Trophoblast cell (in vitro differentiated cells and primary cell): Measurements from ENCODE around the gene RGS7.

Experiments
- DNase-seq, 2 donors: peaks; one replicate each; pipeline ENCODE4 v3.0.0-alpha.2; 2016
- H2AFZ ChIP-seq: 2 replicates; pipeline ENCODE4 v1.6.1; 2013; ENCODE audit warnings: low read length, moderate library complexity, mild to moderate bottlenecking; ENCODE audit not compliant: insufficient read depth, poor library complexity
- H2AK5ac ChIP-seq: 2 replicates; pipeline ENCODE4 v1.6.1; 2013; ENCODE audit warnings: mild to moderate bottlenecking, low read length
- H2BK120ac ChIP-seq: 2 replicates; pipeline ENCODE4 v1.6.1; 2013; ENCODE audit warnings: low read length, mild to moderate bottlenecking, moderate library complexity; ENCODE audit not compliant: insufficient read depth, poor library complexity
- H2BK12ac ChIP-seq: 2 replicates; pipeline ENCODE4 v1.6.1; 2013; ENCODE audit warnings: mild to moderate bottlenecking, low read length, moderate library complexity
- H2BK5ac ChIP-seq: 2 replicates; pipeline ENCODE4 v1.6.1; 2013; ENCODE audit warnings: low read length, low read depth, moderate library complexity, mild to moderate bottlenecking; ENCODE audit not compliant: poor library complexity
- H3K14ac ChIP-seq: 2 replicates; pipeline ENCODE4 v1.6.1; 2013; ENCODE audit warnings: mild to moderate bottlenecking, low read length
- H3K18ac ChIP-seq: 2 replicates; pipeline ENCODE4 v1.6.1; 2013; ENCODE audit warnings: mild to moderate bottlenecking, low read length
- H3K23ac ChIP-seq: 2 replicates; pipeline ENCODE4 v1.6.1; 2013; ENCODE audit warnings: low read length
- H3K27ac ChIP-seq: 2 replicates; pipeline ENCODE4 v1.5.1; 2013; ENCODE audit warnings: low read depth, mild to moderate bottlenecking, inconsistent platforms, low read length, moderate library complexity
- H3K27me3 ChIP-seq: 2 replicates; pipeline ENCODE4 v1.6.1; 2013; ENCODE audit warnings: inconsistent platforms, mild to moderate bottlenecking, low read length, moderate library complexity; ENCODE audit not compliant: insufficient read depth
- H3K36me3 ChIP-seq, 2 experiments: 1 replicate in 1 of 2; 2 replicates in 1 of 2; pipeline ENCODE4 v1.6.1; 2013; ENCODE audit warnings: low read length in 2 of 2, mild to moderate bottlenecking in 2 of 2, moderate library complexity in 1 of 2; ENCODE audit not compliant: insufficient read depth in 2 of 2, control insufficient read depth in 1 of 2
- H3K4ac ChIP-seq: 2 replicates; pipeline ENCODE4 v1.6.1; 2013; ENCODE audit warnings: low read depth, mild to moderate bottlenecking, low read length, moderate library complexity
- H3K4me1 ChIP-seq, 2 experiments: 1 replicate in 1 of 2; 2 replicates in 1 of 2; pipeline ENCODE4 v1.6.1; 2013; ENCODE audit warnings: low read length in 2 of 2, mild to moderate bottlenecking in 2 of 2, moderate library complexity in 1 of 2; ENCODE audit not compliant: insufficient read depth in 2 of 2, control insufficient read depth in 1 of 2
- H3K4me2 ChIP-seq: 2 replicates; pipeline ENCODE4 v1.6.1; 2013; ENCODE audit warnings: inconsistent platforms, mild to moderate bottlenecking, low read length, moderate library complexity
- H3K4me3 ChIP-seq: 2 replicates; pipeline ENCODE4 v1.5.1; 2013; ENCODE audit warnings: mild to moderate bottlenecking, low read depth, low read length, inconsistent platforms
- H3K79me1 ChIP-seq: one replicate; pipeline ENCODE4 v1.6.1; 2013; ENCODE audit warnings: low read length
- H3K79me2 ChIP-seq: 2 replicates; pipeline ENCODE4 v1.6.1; 2013; ENCODE audit warnings: low read length, mild to moderate bottlenecking; ENCODE audit not compliant: control insufficient read depth, insufficient read depth, poor library complexity
- H3K9ac ChIP-seq: 2 replicates; pipeline ENCODE4 v1.6.1; 2013; ENCODE audit warnings: mild to moderate bottlenecking, low read length
- H3K9me3 ChIP-seq: 2 replicates; pipeline ENCODE4 v1.6.1; 2013; ENCODE audit warnings: low read depth, mild to moderate bottlenecking, control low read depth, inconsistent platforms, low read length; ENCODE audit not compliant: insufficient read depth
- H4K12ac ChIP-seq: 2 replicates; pipeline ENCODE4 v1.6.1; 2013; ENCODE audit warnings: low read depth, mild to moderate bottlenecking, low read length, moderate library complexity
- H4K8ac ChIP-seq: 2 replicates; pipeline ENCODE4 v1.6.1; 2013; ENCODE audit warnings: low read depth, mild to moderate bottlenecking, low read length, moderate library complexity
- H4K91ac ChIP-seq: one replicate; pipeline ENCODE4 v1.6.1; 2013; ENCODE audit warnings: low read depth, mild to moderate bottlenecking, low read length, moderate library complexity
- WGBS: extraction: QIAGEN DNeasy Blood & Tissue Kit; methylation state at CpG from one replicate; pipeline ENCODE4 v1.1.7; 2013; ENCODE audit warnings: missing lambda C conversion rate; ENCODE audit not compliant: insufficient read length, insufficient coverage; ENCODE audit errors: extremely low coverage; 5-methylcytosine and 5-hydroxymethylcytosine counted together

The RGS7 gene

GRCh38 chr1:241131636-241132194, 225.3 kb downstream of the RGS7 start:
- Histone ChIP-seq H2BK12ac (no peak overlapping the region), H3K4ac (no peak overlapping the region), H2BK5ac (no peak overlapping the region), H2AFZ (no peak overlapping the region), H3K27me3 (no peaks in the 10 kb centered on the region), H2BK120ac (no peak overlapping the region), H3K9ac (no peak overlapping the region), H2AK5ac (no peak overlapping the region), H3K23ac (no peak overlapping the region), H3K18ac (no peak overlapping the region), H4K91ac (no peak overlapping the region), H3K9me3 (no peaks in the 10 kb centered on the region), H3K14ac (no peak overlapping the region), H4K8ac (no peak overlapping the region), H3K4me2 (no peak overlapping the region), H3K27ac (no peak overlapping the region), H3K4me3 (no peak overlapping the region), H4K12ac (no peak overlapping the region), H3K79me1 (no peaks in the 10 kb centered on the region), H3K36me3 (no peaks in the 10 kb centered on the region), H3K4me1 (peaks cover 0 to 3% of the 10 kb centered on the region in 2 experiments), H3K79me2 (no peaks in the 10 kb centered on the region)
- WGBS, result no CpG with 5 or more reads among the region's 5 CpGs
- DNase-seq, result no peak

GRCh38 chr1:241130881-241131280, 226.1 kb downstream of the RGS7 start:
- Histone ChIP-seq H3K23ac (no peak overlapping the region), H3K4ac (no peak overlapping the region), H3K9me3 (no peaks in the 10 kb centered on the region), H3K14ac (no peak overlapping the region), H3K18ac (no peak overlapping the region), H3K79me1 (no peaks in the 10 kb centered on the region), H2BK5ac (no peak overlapping the region), H3K79me2 (no peaks in the 10 kb centered on the region), H3K4me2 (no peak overlapping the region), H2BK120ac (no peak overlapping the region), H2AFZ (no peak overlapping the region), H3K9ac (no peak overlapping the region), H2BK12ac (no peak overlapping the region), H3K27me3 (no peaks in the 10 kb centered on the region), H3K4me3 (no peak overlapping the region), H4K91ac (no peak overlapping the region), H3K36me3 (no peaks in the 10 kb centered on the region), H4K8ac (no peak overlapping the region), H2AK5ac (no peak overlapping the region), H3K27ac (no peak overlapping the region), H3K4me1 (peaks cover 0 to 3% of the 10 kb centered on the region in 2 experiments), H4K12ac (no peak overlapping the region)
- no peak for DNase-seq
- WGBS, result no CpG with 5 or more reads among the region's 3 CpGs

GRCh38 chr1:241129207-241129960, 227.6 kb downstream of the RGS7 start:
- Histone ChIP-seq H4K8ac (no peak overlapping the region), H3K4me3 (no peak overlapping the region), H2BK12ac (no peak overlapping the region), H2AFZ (no peak overlapping the region), H3K27ac (no peak overlapping the region), H3K79me2 (no peaks in the 10 kb centered on the region), H3K36me3 (no peaks in the 10 kb centered on the region), H3K9me3 (no peaks in the 10 kb centered on the region), H4K91ac (no peak overlapping the region), H3K23ac (no peak overlapping the region), H3K9ac (no peak overlapping the region), H3K18ac (no peak overlapping the region), H3K4ac (no peak overlapping the region), H2BK120ac (no peak overlapping the region), H2AK5ac (no peak overlapping the region), H4K12ac (no peak overlapping the region), H2BK5ac (no peak overlapping the region), H3K14ac (no peak overlapping the region), H3K4me2 (no peak overlapping the region), H3K4me1 (no peaks in the 10 kb centered on the region), H3K79me1 (no peaks in the 10 kb centered on the region), H3K27me3 (no peaks in the 10 kb centered on the region)
- DNase-seq, result no peak
- WGBS, result no CpG with 5 or more reads among the region's 11 CpGs

DNA sequence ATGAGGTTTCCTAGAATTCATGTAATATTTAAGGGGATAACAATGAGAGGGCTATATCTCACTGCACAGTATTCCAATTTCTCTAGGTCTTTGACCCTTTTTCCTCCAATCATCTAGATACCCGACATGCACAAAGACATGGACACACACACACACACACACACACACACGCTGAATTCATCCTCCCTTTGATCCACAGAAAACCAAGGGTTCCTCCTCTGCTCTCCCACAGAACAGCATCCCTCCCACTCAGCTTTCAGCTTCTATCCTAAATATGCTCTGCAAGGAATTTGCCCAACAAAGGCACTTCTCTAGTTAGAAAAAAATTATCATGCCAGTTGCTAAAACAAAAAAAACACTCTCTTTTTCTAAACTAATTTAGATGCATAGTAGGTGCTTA, 231.7 kb downstream of the RGS7 start:
- no peaks in the 10 kb centered on the region for H3K9me3 ChIP-seq
- H3K18ac ChIP-seq, result no peak overlapping the region
- no peak overlapping the region for H2BK12ac ChIP-seq
- H2BK120ac ChIP-seq, result no peak overlapping the region
- no peak overlapping the region for H3K4me3 ChIP-seq
- no peak overlapping the region for H4K12ac ChIP-seq
- DNase-seq, result no peak
- no peak overlapping the region for H2AFZ ChIP-seq
- no CpG with 5 or more reads among the region's 2 CpGs for WGBS
- H3K23ac ChIP-seq, result no peak overlapping the region
- H3K79me2 ChIP-seq, result no peaks in the 10 kb centered on the region
- H3K79me1 ChIP-seq, result no peaks in the 10 kb centered on the region
- no peak overlapping the region for H3K4ac ChIP-seq
- no peak overlapping the region for H4K8ac ChIP-seq
- no peaks in the 10 kb centered on the region for H3K4me1 ChIP-seq
- H3K4me2 ChIP-seq, result no peak overlapping the region
- no peaks in the 10 kb centered on the region for H3K36me3 ChIP-seq
- H2AK5ac ChIP-seq, result no peak overlapping the region
- H3K27ac ChIP-seq, result no peak overlapping the region
- H3K14ac ChIP-seq, result no peak overlapping the region
- no peak overlapping the region for H4K91ac ChIP-seq
- no peak overlapping the region for H2BK5ac ChIP-seq
- no peak overlapping the region for H3K9ac ChIP-seq
- H3K27me3 ChIP-seq, result no peaks in the 10 kb centered on the region
